Measurements from ENCODE around the gene DDT. TPM values are rescaled to one million over a fixed set of nuclear protein-coding genes. Genes with fewer than 3 reads are reported as not detected.
"Not testable (repeated sequence)": the region's sequence is repeated elsewhere in the genome, so short reads cannot be mapped to it uniquely, and the experiment has no call there.

DDT gene
- total RNA-seq, 4 donors from 2014 or later, result 225 to 338 (median 285) TPM

- Histone ChIP-seq H3K9me3 (no peaks in the 10 kb centered on the region), H3K36me3 (no peaks in the 10 kb centered on the region), H3K4me1 (no peaks in the 10 kb centered on the region), H3K27ac (no peak overlapping the region), H3K27me3 (no peaks in the 10 kb centered on the region), H3K4me3 (no peak overlapping the region)
- no peak for DNase-seq
- TF ChIP-seq POLR2A (IDR thresholded peaks at IDR 0.05), result no peak
- no peak for TF ChIP-seq CTCF (IDR thresholded peaks at IDR 0.05)
Measured at GRCh38 chr22:23939017-23939357, 35.3 kb downstream of the DDT start.

- Histone ChIP-seq H3K4me3 (no peak overlapping the region), H3K9me3 (no peaks in the 10 kb centered on the region), H3K36me3 (no peaks in the 10 kb centered on the region), H3K27ac (no peak overlapping the region), H3K4me1 (no peaks in the 10 kb centered on the region), H3K27me3 (no peaks in the 10 kb centered on the region)
- no peak for TF ChIP-seq CTCF (IDR thresholded peaks at IDR 0.05)
- no peak for TF ChIP-seq POLR2A (IDR thresholded peaks at IDR 0.05)
- DNase-seq, result no peak
Measured at GRCh38 chr22:23938328-23939016, 35.8 kb downstream of the DDT start.

GRCh38 chr22:23926561-23926960 is 47.7 kb downstream of the DDT start:
- H3K27me3 ChIP-seq, result no peaks in the 10 kb centered on the region
- no peak overlapping the region for H3K27ac ChIP-seq
- no peak for TF ChIP-seq CTCF (IDR thresholded peaks at IDR 0.05)
- no peak for TF ChIP-seq POLR2A (IDR thresholded peaks at IDR 0.05)
- peaks cover 0 to 16% (median 3%) of the 10 kb centered on the region in 3 donors for H3K36me3 ChIP-seq
- H3K4me1 ChIP-seq, result no peaks in the 10 kb centered on the region
- peaks cover 0 to 6% (median 2%) of the 10 kb centered on the region in 4 donors for H3K9me3 ChIP-seq
- H3K4me3 ChIP-seq, result no peak overlapping the region
- no peak for DNase-seq

GRCh38 chr22:23925020-23925606 is 49.1 kb downstream of the DDT start:
- Histone ChIP-seq H3K27ac (no peak overlapping the region), H3K9me3 (peaks cover 0 to 6% (median under 1%) of the 10 kb centered on the region in 4 donors)
- TF ChIP-seq CTCF (IDR thresholded peaks at IDR 0.05), result no peak
- TF ChIP-seq POLR2A (IDR thresholded peaks at IDR 0.05), result no peak

GRCh38 chr22:23922921-23923320 is 51.3 kb downstream of the DDT start:
- no peaks in the 10 kb centered on the region for H3K4me1 ChIP-seq
- peaks cover 0 to 16% (median 3%) of the 10 kb centered on the region in 3 donors for H3K36me3 ChIP-seq
- H3K27me3 ChIP-seq, result no peaks in the 10 kb centered on the region
- DNase-seq, result no peak
- TF ChIP-seq CTCF (IDR thresholded peaks at IDR 0.05) (no peak), POLR2A (IDR thresholded peaks at IDR 0.05) (no peak)
- no peak overlapping the region for H3K27ac ChIP-seq
- H3K9me3 ChIP-seq, result peaks cover 0 to 6% (median 0%) of the 10 kb centered on the region in 4 donors
- H3K4me3 ChIP-seq, result no peak overlapping the region

More at GRCh38 chr22:23925020-23925606, 49.1 kb downstream of the DDT start:
- Histone ChIP-seq H3K36me3 (peaks cover 0 to 16% (median 3%) of the 10 kb centered on the region in 3 donors), H3K27me3 (no peaks in the 10 kb centered on the region), H3K4me1 (no peaks in the 10 kb centered on the region), H3K4me3 (no peak overlapping the region)
- DNase-seq, result no peak

- H3K9me3 ChIP-seq, H3K4me1 ChIP-seq: not testable (repeated sequence)
Measured at GRCh38 chr22:23921586-23922201, 52.5 kb downstream of the DDT start.

More at GRCh38 chr22:23921586-23922201, 52.5 kb downstream of the DDT start:
- not testable (repeated sequence) for DNase-seq, H3K27me3 ChIP-seq, H3K4me3 ChIP-seq, H3K27ac ChIP-seq
- peaks cover 0 to 16% (median 3%) of the 10 kb centered on the region in 3 donors for H3K36me3 ChIP-seq
